Measurements from ENCODE around the gene BARD1. TPM values are rescaled to one million over a fixed set of nuclear protein-coding genes. Genes with fewer than 3 reads are reported as not detected.

Gene BARD1
- polyA plus RNA-seq, 2 of the 4 experiments (the other 2 are of a cell fraction), result 8.3 to 9.9 TPM

GRCh38 chr2:214774108-214774507 is 35.4 kb downstream of the BARD1 start:
- Histone ChIP-seq H3K4me3 (no peak overlapping the region), H3K9me3 (0 out of 3 replicates have a peak, but pooled peaks cover 3% of the 10 kb centered on the region), H3K4me1 (no peaks in the 10 kb centered on the region), H3K4me2 (no peak overlapping the region), H3K27ac (no peak overlapping the region)
- ChIA-PET CTCF (no interaction called here), POLR2A (no interaction called here)
- no peak for ATAC-seq
- TF ChIP-seq HOXA7 (CRISPR knock-in tag; IDR thresholded peaks at IDR 0.05) (no peak), FOSL2 (IDR thresholded peaks at IDR 0.05) (no peak), FOSL2 (CRISPR knock-in tag; IDR thresholded peaks at IDR 0.05) (peak; percentile 54; the same call in 1 of the 2 replicates)
- no peak for DNase-seq (ENCODE audit: low read depth in 1 of 2, low spot score in 1 of 2)
- no peak for FAIRE-seq

- Histone ChIP-seq H3K4me2 (no peak overlapping the region), H3K4me1 (no peaks in the 10 kb centered on the region), H3K27ac (no peak overlapping the region), H3K9me3 (0 out of 3 replicates have a peak, but pooled peaks cover 3% of the 10 kb centered on the region), H3K4me3 (no peak overlapping the region)
- ATAC-seq, result no peak
- 92% methylated on average over 3 of the region's 3 CpGs for WGBS (ENCODE audit: missing lambda C conversion rate)
- no peak for DNase-seq (ENCODE audit: low read depth in 1 of 2, low spot score in 1 of 2)
- POLR2A ChIA-PET, result no interaction called here
- no peak for FAIRE-seq
- CTCF ChIA-PET, result interaction anchor here (0.6 kb wide), 1 partner anchor 154 kb away, joined by 3 read pairs; no protein-coding TSS in a partner anchor
- TF ChIP-seq RARB (CRISPR knock-in tag; IDR thresholded peaks at IDR 0.05), result no peak
- no peak for TF ChIP-seq JUNB (IDR thresholded peaks at IDR 0.05)
- TF ChIP-seq RNF2 (IDR thresholded peaks at IDR 0.05; ENCODE audit: borderline replicate concordance, low read depth), result no peak
- TF ChIP-seq EHMT2 (IDR thresholded peaks at IDR 0.05; ENCODE audit: low read depth), result no peak
- no peak for TF ChIP-seq POLR2AphosphoS2 (conservative IDR thresholded peaks at IDR 0.05; ENCODE audit: low read length)
- TF ChIP-seq SMC3 (IDR thresholded peaks at IDR 0.05), result no peak
- TF ChIP-seq RFX5 (IDR thresholded peaks at IDR 0.05), result no peak
- TF ChIP-seq HDAC2 (IDR thresholded peaks at IDR 0.05), result no peak
Observed at GRCh38 chr2:214772443-214773015, 37.0 kb downstream of the BARD1 start.

GRCh38 chr2:214765180-214765579 is 44.3 kb downstream of the BARD1 start:
- DNase-seq (ENCODE audit: low read depth in 1 of 2, low spot score in 1 of 2) (no peak), FAIRE-seq (no peak), ATAC-seq (no peak)
- Histone ChIP-seq H3K9me3 (no peaks in the 10 kb centered on the region), H3K4me2 (no peak overlapping the region), H3K27ac (no peak overlapping the region), H3K4me3 (no peak overlapping the region), H3K4me1 (no peaks in the 10 kb centered on the region)
- 83% methylated on average over 2 of the region's 2 CpGs for WGBS (ENCODE audit: missing lambda C conversion rate)
- ChIA-PET CTCF (no interaction called here), POLR2A (no interaction called here)
- TF ChIP-seq EHF (CRISPR knock-in tag; IDR thresholded peaks at IDR 0.05), result no peak
- no peak for TF ChIP-seq KDM1A (IDR thresholded peaks at IDR 0.05; ENCODE audit: low read depth)
- TF ChIP-seq PHF8 (IDR thresholded peaks at IDR 0.05; ENCODE audit: borderline replicate concordance, low read depth), result no peak
- no peak for TF ChIP-seq MAFK (IDR thresholded peaks at IDR 0.05; ENCODE audit: partially characterized antibody)

GRCh38 chr2:214753455-214753854 is 56.0 kb downstream of the BARD1 start:
- Histone ChIP-seq H3K4me3 (no peak overlapping the region), H3K4me1 (no peaks in the 10 kb centered on the region), H3K4me2 (no peak overlapping the region), H3K9me3 (no peaks in the 10 kb centered on the region), H3K27ac (no peak overlapping the region)
- WGBS (ENCODE audit: missing lambda C conversion rate), result 79% methylated on average over 2 of the region's 2 CpGs
- no peak for FAIRE-seq
- DNase-seq (ENCODE audit: low read depth in 1 of 2, low spot score in 1 of 2), result no peak
- POLR2A ChIA-PET, result no interaction called here
- no peak for ATAC-seq
- CTCF ChIA-PET, result no interaction called here
- TF ChIP-seq CEBPB (IDR thresholded peaks at IDR 0.05) (no peak), REST (IDR thresholded peaks at IDR 0.05) (no peak), JUNB (IDR thresholded peaks at IDR 0.05) (no peak), TFCP2L1 (CRISPR knock-in tag; IDR thresholded peaks at IDR 0.05) (no peak), CHD4 (IDR thresholded peaks at IDR 0.05; ENCODE audit: borderline replicate concordance) (no peak), MAZ (IDR thresholded peaks at IDR 0.05; ENCODE audit: borderline replicate concordance, low read depth, low read length) (no peak), MAFK (IDR thresholded peaks at IDR 0.05; ENCODE audit: partially characterized antibody) (no peak), BCL3 (IDR thresholded peaks at IDR 0.05) (no peak), NR3C1 (IDR thresholded peaks at IDR 0.05) (no peak), TP53 (CRISPR knock-in tag; IDR thresholded peaks at IDR 0.05) (no peak), KDM5A (IDR thresholded peaks at IDR 0.05) (no peak), HOXA7 (CRISPR knock-in tag; IDR thresholded peaks at IDR 0.05) (no peak), PHF8 (IDR thresholded peaks at IDR 0.05; ENCODE audit: borderline replicate concordance, low read depth) (no peak)

Measured in A549 (cell line).